ENCODE measurements around the gene TNFSF15. TPM values are rescaled to one million over a fixed set of nuclear protein-coding genes. Genes with fewer than 3 reads are reported as not detected.

TNFSF15 gene
- total and polyA plus RNA-seq, 2 of the 4 experiments (the other 2 are of a cell fraction): 0.03 to 0.18 TPM

GRCh38 chr9:114850871-114851270, 45.0 kb upstream of the TNFSF15 start:
- Histone ChIP-seq H4K20me1 (ENCODE audit: insufficient read depth, low read length) (no peaks in the 10 kb centered on the region), H3K36me3 (ENCODE audit: control insufficient read depth, insufficient read depth, low read length) (no peaks in the 10 kb centered on the region), H2AK5ac (ENCODE audit: low read depth, low read length) (no peak overlapping the region; the same call in 1 of the 2 replicates), H2BK20ac (ENCODE audit: low read depth, low read length) (no peak overlapping the region), H3K14ac (replicated peaks; ENCODE audit: low read depth, low read length) (0 out of 2 replicates have a peak overlapping the region, but pooled peaks have one; percentile 7), H3K9me1 (ENCODE audit: insufficient read depth, low read length) (no peaks in the 10 kb centered on the region; the same call in 1 of the 2 replicates), H3K9me3 (ENCODE audit: control insufficient read depth, insufficient read depth, low read length) (no peaks in the 10 kb centered on the region), H2BK5ac (ENCODE audit: low read depth, low read length, poor library complexity, severe bottlenecking) (no peak overlapping the region), H3K56ac (ENCODE audit: extremely low read depth, insufficient read depth, low read length) (no peak overlapping the region), H2BK120ac (ENCODE audit: low read depth, low read length) (no peak overlapping the region), H4K8ac (ENCODE audit: low read depth in 2 of 2, low read length in 2 of 2) (no peak overlapping the region), H3K9ac (ENCODE audit: low read depth, low read length) (no peak overlapping the region), H3K23ac (ENCODE audit: low read depth, low read length) (no peak overlapping the region), H2BK15ac (ENCODE audit: low read depth, low read length) (no peak overlapping the region), H4K91ac (ENCODE audit: insufficient read depth, low read depth, low read length) (no peak overlapping the region), H3K18ac (ENCODE audit: low read depth, low read length) (peak overlapping the region; percentile 88), H2AK9ac (replicated peaks; ENCODE audit: low read depth, low read length, poor library complexity) (no peak overlapping the region), H3K4me3 (ENCODE audit: insufficient read depth, low read depth, low read length) (no peak overlapping the region), H3K27me3 (ENCODE audit: control insufficient read depth, insufficient read depth, low read length) (peaks cover 4% of the 10 kb centered on the region; the same call in 1 of the 2 replicates), H3K4me1 (ENCODE audit: control insufficient read depth, insufficient read depth, low read length) (peaks cover 14% of the 10 kb centered on the region), H3K79me1 (ENCODE audit: low read depth in 1 of 2, low read length in 2 of 2) (no peaks in the 10 kb centered on the region), H3K27ac (ENCODE audit: insufficient read depth, low read length) (no peak overlapping the region), H3K4me2 (ENCODE audit: low read depth, low read length) (no peak overlapping the region), H4K5ac (ENCODE audit: low read depth, low read length) (peak overlapping the region; percentile 39), H2AFZ (replicated peaks; ENCODE audit: low read length, poor library complexity) (no peak overlapping the region), H3K4ac (ENCODE audit: low read depth, low read length) (no peak overlapping the region)
- in situ Hi-C loops (cut with MboI; ENCODE audit: low sequenced_read_pairs): no loop called here
- ATAC-seq (ENCODE audit: low read depth): no peak; the same call in 1 of the 2 replicates
- WGBS, 2 experiments (ENCODE audit: extremely low coverage in 2 of 2, insufficient read length in 1 of 2): 64% methylated on average over 1 of the region's 2 CpGs; no CpG with 5 or more reads in 1 of the 2 experiments
- ChIA-PET POLR2A (ENCODE audit: unreplicated experiment) (no interaction called here), CTCF (no interaction called here)
- no TSS peak for BruUV-seq (replicated peaks)
- peak; percentile 11 for DNase-seq
- no peak for TF ChIP-seq MAZ (IDR thresholded peaks at IDR 0.05; ENCODE audit: borderline replicate concordance, low read depth, low read length)
- no peak for TF ChIP-seq MAFK (IDR thresholded peaks at IDR 0.05; ENCODE audit: low read depth, low read length)
- TF ChIP-seq SMC3 (IDR thresholded peaks at IDR 0.05; ENCODE audit: low read depth, low read length): no peak
- no peak for TF ChIP-seq POLR2A (IDR thresholded peaks at IDR 0.05; ENCODE audit: low read depth, low read length)
- no peak for TF ChIP-seq MXI1 (IDR thresholded peaks at IDR 0.05; ENCODE audit: borderline replicate concordance, low read depth, low read length)
- TF ChIP-seq RCOR1 (IDR thresholded peaks at IDR 0.05; ENCODE audit: insufficient replicate concordance, low read length): no peak
- TF ChIP-seq BHLHE40 (IDR thresholded peaks at IDR 0.05; ENCODE audit: low read depth, low read length): no peak
- TF ChIP-seq CEBPB (IDR thresholded peaks at IDR 0.05; ENCODE audit: low read depth, low read length): no peak
- TF ChIP-seq CHD1 (IDR thresholded peaks at IDR 0.05; ENCODE audit: low read depth, low read length): no peak
- no peak for TF ChIP-seq ELK1 (IDR thresholded peaks at IDR 0.05; ENCODE audit: borderline replicate concordance, low read depth, low read length)
- no peak for TF ChIP-seq RAD21 (IDR thresholded peaks at IDR 0.05; ENCODE audit: low read length)
- TF ChIP-seq USF2 (IDR thresholded peaks at IDR 0.05; ENCODE audit: low read depth, low read length): no peak
- TF ChIP-seq FOS (IDR thresholded peaks at IDR 0.05; ENCODE audit: low read depth, low read length): no peak
- TF ChIP-seq CTCF (conservative IDR thresholded peaks at IDR 0.05; ENCODE audit: low read depth, low read length): no peak
- TF ChIP-seq NFE2L2 (IDR thresholded peaks at IDR 0.05; ENCODE audit: low read depth, low read length): no peak
- no peak for TF ChIP-seq RFX5 (IDR thresholded peaks at IDR 0.05; ENCODE audit: low read depth, low read length)
- intact Hi-C loops (cut with micrococcal nuclease): no loop called here
- dilution Hi-C loops (cut with HindIII; ENCODE audit: low sequenced_read_pairs, unreplicated experiment): no loop called here

Data from IMR-90 (cell line).